ENCODE data around the gene CKAP2. TPM values are rescaled to one million over a fixed set of nuclear protein-coding genes. Genes with fewer than 3 reads are reported as not detected.
"Not testable (repeated sequence)": the region's sequence is repeated elsewhere in the genome, so short reads cannot be mapped to it uniquely, and the experiment has no call there.

Gene CKAP2
- 42.1 and 52.3 TPM in 2 replicates for total RNA-seq (2014; rRNA removed; shearing (Covaris generic); ENCODE audit: low replicate concordance)

- H3K4me3 ChIP-seq, result peak within 1 kb of the TSS; percentile 74
- no peaks in the 10 kb centered on the region for H3K9me3 ChIP-seq
These were observed at the start of gene CKAP2 for GRCh38 chr13:52454820-52455676. Gene CKAP2, plus strand, starts transcription at chr13:52455478. Its CDS starts 79 bp downstream, at chr13:52455557.

GRCh38 chr13:52405767-52406494 lies 49.3 kb upstream of the CKAP2 start, which contains the start of gene THSD1:
Gene THSD1, minus strand, starts transcription at chr13:52406172. Its CDS starts 3,572 bp downstream, at chr13:52402600.
- H3K4me3 ChIP-seq, result peak within 1 kb of the TSS; percentile 73
- DNase-seq, result peak; percentile 84
- H3K9me3 ChIP-seq, result no peaks in the 10 kb centered on the region
- H3K36me3 ChIP-seq, result peaks cover 5% of the 10 kb centered on the region
- no peaks in the 10 kb centered on the region for H3K27me3 ChIP-seq

More at GRCh38 chr13:52454820-52455676, at the start of gene CKAP2:
- peak; percentile 95 for DNase-seq
- Histone ChIP-seq H3K27me3 (no peaks in the 10 kb centered on the region), H3K36me3 (peaks cover 29% of the 10 kb centered on the region)

- Histone ChIP-seq H3K4me3 (peak overlapping the region; percentile 73), H3K27me3 (no peaks in the 10 kb centered on the region), H3K9me3 (no peaks in the 10 kb centered on the region), H3K36me3 (peaks cover 9% of the 10 kb centered on the region)
- no peak for DNase-seq
These were observed 48.6 kb upstream of the CKAP2 start for GRCh38 chr13:52406629-52407028.

GRCh38 chr13:52407436-52407835 lies 47.8 kb upstream of the CKAP2 start:
- not testable (repeated sequence) for DNase-seq, H3K9me3 ChIP-seq, H3K27me3 ChIP-seq, H3K4me3 ChIP-seq
- H3K36me3 ChIP-seq, result peaks cover 14% of the 10 kb centered on the region

- H3K4me3 ChIP-seq, H3K27me3 ChIP-seq, H3K9me3 ChIP-seq, DNase-seq: not testable (repeated sequence)
- peaks cover 17% of the 10 kb centered on the region for H3K36me3 ChIP-seq
These were observed 47.1 kb upstream of the CKAP2 start for GRCh38 chr13:52408071-52408658.

- no peak for DNase-seq
- H3K4me3 ChIP-seq, result no peak overlapping the region
These were observed 43.6 kb upstream of the CKAP2 start for GRCh38 chr13:52411629-52412028.

GRCh38 chr13:52412128-52412527 lies 43.1 kb upstream of the CKAP2 start:
- no peaks in the 10 kb centered on the region for H3K27me3 ChIP-seq
- H3K4me3 ChIP-seq, result no peak overlapping the region
- no peak for DNase-seq
- peaks cover 42% of the 10 kb centered on the region for H3K36me3 ChIP-seq
- no peaks in the 10 kb centered on the region for H3K9me3 ChIP-seq

More at GRCh38 chr13:52411629-52412028, 43.6 kb upstream of the CKAP2 start:
- H3K36me3 ChIP-seq, result peaks cover 37% of the 10 kb centered on the region
- no peaks in the 10 kb centered on the region for H3K9me3 ChIP-seq
- no peaks in the 10 kb centered on the region for H3K27me3 ChIP-seq

- Histone ChIP-seq H3K36me3 (peaks cover 50% of the 10 kb centered on the region), H3K9me3 (no peaks in the 10 kb centered on the region)
- no peak for DNase-seq
These were observed 41.2 kb upstream of the CKAP2 start for GRCh38 chr13:52414051-52414450.

GRCh38 chr13:52414963-52415362 lies 40.3 kb upstream of the CKAP2 start:
- H3K9me3 ChIP-seq, result no peaks in the 10 kb centered on the region
- DNase-seq, result no peak
- H3K4me3 ChIP-seq, result no peak overlapping the region
- peaks cover 53% of the 10 kb centered on the region for H3K36me3 ChIP-seq
- H3K27me3 ChIP-seq, result no peaks in the 10 kb centered on the region

More at GRCh38 chr13:52414051-52414450, 41.2 kb upstream of the CKAP2 start:
- H3K4me3 ChIP-seq, result no peak overlapping the region
- H3K27me3 ChIP-seq, result no peaks in the 10 kb centered on the region

GRCh38 chr13:52419080-52419479 lies 36.2 kb upstream of the CKAP2 start:
- no peaks in the 10 kb centered on the region for H3K9me3 ChIP-seq
- H3K4me3 ChIP-seq, result no peak overlapping the region
- H3K27me3 ChIP-seq, result no peaks in the 10 kb centered on the region
- peaks cover 62% of the 10 kb centered on the region for H3K36me3 ChIP-seq
- no peak for DNase-seq

- no peak overlapping the region for H3K4me3 ChIP-seq
- peaks cover 65% of the 10 kb centered on the region for H3K36me3 ChIP-seq
- H3K9me3 ChIP-seq, result no peaks in the 10 kb centered on the region
- no peaks in the 10 kb centered on the region for H3K27me3 ChIP-seq
- DNase-seq, result no peak
These were observed 34.1 kb upstream of the CKAP2 start for GRCh38 chr13:52421216-52421615.

GRCh38 chr13:52428295-52428694 lies 27.0 kb upstream of the CKAP2 start:
- DNase-seq, result no peak
- Histone ChIP-seq H3K9me3 (no peaks in the 10 kb centered on the region), H3K4me3 (no peak overlapping the region), H3K36me3 (peaks cover 53% of the 10 kb centered on the region), H3K27me3 (no peaks in the 10 kb centered on the region)

- Histone ChIP-seq H3K27me3 (no peaks in the 10 kb centered on the region), H3K4me3 (no peak overlapping the region), H3K9me3 (no peaks in the 10 kb centered on the region), H3K36me3 (peaks cover 52% of the 10 kb centered on the region)
- DNase-seq, result no peak
These were observed 22.8 kb upstream of the CKAP2 start for GRCh38 chr13:52432456-52432855.

- no peak for DNase-seq
- H3K9me3 ChIP-seq, result no peaks in the 10 kb centered on the region
These were observed 9.0 kb upstream of the CKAP2 start for GRCh38 chr13:52446265-52446664.

GRCh38 chr13:52447354-52447753 lies 7.9 kb upstream of the CKAP2 start:
- H3K36me3 ChIP-seq, result peaks cover 26% of the 10 kb centered on the region
- DNase-seq, result peak; percentile 25
- H3K4me3 ChIP-seq, result no peak overlapping the region
- no peaks in the 10 kb centered on the region for H3K27me3 ChIP-seq
- H3K9me3 ChIP-seq, result no peaks in the 10 kb centered on the region

More at GRCh38 chr13:52446265-52446664, 9.0 kb upstream of the CKAP2 start:
- Histone ChIP-seq H3K4me3 (no peak overlapping the region), H3K27me3 (no peaks in the 10 kb centered on the region), H3K36me3 (peaks cover 37% of the 10 kb centered on the region)

- DNase-seq, result peak; percentile 14
- H3K4me3 ChIP-seq, result no peak overlapping the region
- H3K27me3 ChIP-seq, result no peaks in the 10 kb centered on the region
- peaks cover 23% of the 10 kb centered on the region for H3K36me3 ChIP-seq
- H3K9me3 ChIP-seq, result no peaks in the 10 kb centered on the region
These were observed 7.3 kb upstream of the CKAP2 start for GRCh38 chr13:52447815-52448552.
